GM12878 (cell line): ENCODE measurements around the gene CCS. TPM values are rescaled to one million over a fixed set of nuclear protein-coding genes. Genes with fewer than 3 reads are reported as not detected.

Experiments used
- ATAC-seq: fragments of 200-7000 bp; cut with Tn5 transposase; 3 replicates; pipeline ENCODE4 v1.9.1; 2020; ENCODE audit warnings: mild to moderate bottlenecking, moderate library complexity
- BruUV-seq: library from RNA; stranded (reverse); fragments of 400-500 nt; replicated peaks from 2 replicates; lab custom pipeline; 2021; lab: Mats Ljungman, UMichigan
- CTCF ChIA-PET: fragments of 300-600 bp; sonication (Branson Sonifier 250); formaldehyde crosslinking; extraction: SDS; loops from one replicate; lab custom pipeline; 2021; ENCODE audit warnings: inconsistent platforms; lab: Yijun Ruan, JAX
- POLR2A ChIA-PET: fragments of 350-600 bp; formaldehyde crosslinking; extraction: SDS; loops from one replicate; lab custom pipeline; 2021; ENCODE audit warnings: inconsistent platforms; lab: Charles Lee
- RAD21 ChIA-PET: fragments of 300-600 bp; sonication (Branson Sonifier 250); formaldehyde crosslinking; loops from one replicate; lab custom pipeline; 2023; ENCODE audit warnings: antibody characterized with exemption; ENCODE audit not compliant: unreplicated experiment; lab: Charles Lee
- SMC1A ChIA-PET: fragments of 300-600 bp; sonication (Branson Sonifier 250); formaldehyde crosslinking; loops from one replicate; lab custom pipeline; 2023; ENCODE audit not compliant: unreplicated experiment, uncharacterized antibody; lab: Charles Lee
- DNase-seq: peaks from one replicate; pipeline ENCODE4 v3.0.0-alpha.2; 2011; ENCODE audit warnings: low read depth, low spot score
- FAIRE-seq: peaks from 3 replicates; lab custom pipeline; 2011; peaks lifted over from hg19 to GRCh38; lab: Jason Lieb, UNC
- H2AFZ ChIP-seq: 2 replicates; pipeline ENCODE4 v1.6.0; 2011; ENCODE audit warnings: low read depth, low read length, control low read depth; ENCODE audit not compliant: control insufficient read depth
- H3K27ac ChIP-seq: 2 replicates; pipeline ENCODE4 v1.5.1; 2011; ENCODE audit warnings: control low read depth; ENCODE audit not compliant: control insufficient read depth, insufficient read depth
- H3K27me3 ChIP-seq, 2 experiments: replicated peaks in 1 of 2; 2 replicates each; pipeline versions ENCODE4 v1.6.0 to v1.6.1; 2011; ENCODE audit warnings: low read length in 1 of 2; ENCODE audit not compliant: control insufficient read depth in 2 of 2, insufficient read depth in 2 of 2
- H3K36me3 ChIP-seq, 2 experiments: 2 replicates each; pipeline ENCODE4 v1.5.1; 2011; ENCODE audit warnings: low read length in 1 of 2; ENCODE audit not compliant: control insufficient read depth in 2 of 2, insufficient read depth in 2 of 2
- H3K4me1 ChIP-seq: 2 replicates; pipeline ENCODE4 v1.6.1; 2011; ENCODE audit warnings: mild to moderate bottlenecking, low read length, moderate library complexity, mixed read lengths; ENCODE audit not compliant: control insufficient read depth, insufficient read depth
- H3K4me2 ChIP-seq: 2 replicates; pipeline ENCODE4 v1.6.0; 2011; ENCODE audit warnings: control low read depth; ENCODE audit not compliant: control insufficient read depth, insufficient read depth
- H3K4me3 ChIP-seq: fragments of 200-600 bp; sonication (generic); 2 replicates; pipeline ENCODE4 v1.5.1; 2016
- H3K79me2 ChIP-seq: 2 replicates; pipeline ENCODE4 v1.6.0; 2011; ENCODE audit warnings: low read length; ENCODE audit not compliant: control insufficient read depth, insufficient read depth
- H3K9ac ChIP-seq: 2 replicates; pipeline ENCODE4 v1.8.0; 2011; ENCODE audit warnings: low read length, control low read depth, mixed read lengths; ENCODE audit not compliant: control insufficient read depth, insufficient read depth
- H3K9me3 ChIP-seq: replicated peaks from 3 replicates; pipeline ENCODE4 v1.5.1; 2011; ENCODE audit warnings: mild to moderate bottlenecking, low read length; ENCODE audit not compliant: control insufficient read depth, insufficient read depth
- H4K20me1 ChIP-seq: 2 replicates; pipeline ENCODE4 v1.6.0; 2011; ENCODE audit not compliant: control insufficient read depth, insufficient read depth
- POLR2AphosphoS5 ChIP-seq: IDR thresholded peaks from 2 replicates; pipeline ENCODE4 v1.6.1; 2011; ENCODE audit warnings: mild to moderate bottlenecking, low read length, inconsistent platforms
- RBBP5 ChIP-seq: fragments of 200-600 bp; sonication (generic); conservative IDR thresholded peaks from 2 replicates; pipeline ENCODE4 v1.6.1; 2016
- SMC3 ChIP-seq: IDR thresholded peaks from 2 replicates; pipeline ENCODE4 v1.6.1; 2011; ENCODE audit warnings: low read length, improper control_type of control experiment, borderline replicate concordance
- WRNIP1 ChIP-seq: IDR thresholded peaks from 2 replicates; pipeline ENCODE4 v1.6.1; 2011; ENCODE audit warnings: low read depth, low read length, improper control_type of control experiment, borderline replicate concordance
- YBX1 ChIP-seq: fragments of 450-650 bp; IDR thresholded peaks from 2 replicates; pipeline ENCODE4 v1.6.1; 2016; ENCODE audit warnings: antibody characterized with exemption
- WGBS: methylation state at CpG from one replicate; pipeline ENCODE4 v1.1.6; 2016; ENCODE audit warnings: low lambda C conversion rate; ENCODE audit not compliant: insufficient replicate concordance, insufficient coverage; ENCODE audit errors: missing lambda C conversion rate; 5-methylcytosine and 5-hydroxymethylcytosine counted together
- in situ Hi-C: fragments of 300-500 bp; cut with MboI; formaldehyde crosslinking; loops from 9 replicates; pipeline ENCODE4 v1.14.3; 2018; ENCODE audit warnings: mixed read lengths
- intact Hi-C: fragments of 100-400 bp; cut with micrococcal nuclease; formaldehyde crosslinking; loops from one replicate; pipeline ENCODE4 v1.14.2; 2022; ENCODE audit not compliant: unreplicated experiment
- polyA plus RNA-seq, 11 experiments: library from polyadenylated mRNA; depleted of rRNA in 4 of 11; unstranded in 6 of 11; stranded (reverse) in 5 of 11; fragments of >200 nt; fragmentation: Nextera tagmentation in 4 of 11; fragmentation: Illumina TruSeq in 1 of 11; extraction: Ambion mirVana in 4 of 11; extraction: Trizol in 1 of 11; gene quantifications; 1 replicate in 1 of 11; 2 replicates in 10 of 11; pipeline versions ENCODE4 v1.2.1 to v1.2.3, GENCODE V29; 2011 to 2016; ENCODE audit warnings: inconsistent platforms in 2 of 11, missing spikeins in 2 of 11, low read depth in 1 of 11
- total RNA-seq, 4 experiments: library from RNA; depleted of rRNA in 3 of 4; stranded (reverse); fragments of >200 nt in 3 of 4; fragmentation: Illumina TruSeq in 1 of 4; extraction: Trizol in 1 of 4; gene quantifications; 2 replicates each; pipeline versions ENCODE4 v1.2.1 to v1.2.3, GENCODE V29; 2013 to 2021
- TF ChIP-seq, protein P1 (sequence below): IDR thresholded peaks from 2 replicates; pipeline ENCODE4 v1.6.1; 2011; ENCODE audit warnings: borderline replicate concordance, low read depth, mild to moderate bottlenecking, moderate library complexity, mixed read lengths, low read length; ENCODE audit not compliant: insufficient read depth; ENCODE audit errors: extremely low read length

CCS gene
- total and polyA plus RNA-seq, 10 of the 15 experiments (the other 5 are each of a cell fraction or from before 2014, with no cell fraction given), result 1.5 to 44.2 (median 30.6) TPM

DNA sequence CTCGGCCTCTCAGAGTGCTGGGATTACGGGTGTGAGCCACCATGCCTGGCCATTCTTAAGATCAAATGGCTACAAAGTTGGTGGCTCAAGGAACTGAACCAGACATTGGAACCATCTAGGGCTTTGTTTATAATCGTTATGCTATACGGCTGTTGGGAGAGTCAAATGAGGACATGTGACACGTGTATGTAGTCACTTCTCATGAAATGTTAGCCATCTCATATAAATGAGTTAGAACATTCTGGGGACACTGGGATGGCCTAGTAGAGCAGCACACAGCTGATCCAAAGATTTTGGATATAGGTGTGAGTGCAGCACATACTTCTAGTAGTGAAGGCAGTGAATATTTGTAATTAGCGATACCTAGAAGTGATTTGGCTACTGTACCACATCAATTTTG lies 38.9 kb downstream of the CCS start:
- in situ Hi-C loops, result no loop called here
- ChIA-PET POLR2A (interaction anchor here (0.6 to 1.4 kb wide), 2 partner anchors 12 to 46 kb away, joined by 3 read pairs; partner anchors contain the start of gene RBM4B), CTCF (interaction anchor here (2.5 kb wide), 1 partner anchor 11 kb away, joined by 5 read pairs; no protein-coding TSS in a partner anchor), RAD21 (interaction anchor here (0.7 to 1.8 kb wide), 2 partner anchors 9 to 46 kb away, joined by 3 to 5 read pairs; partner anchors contain the start of gene RBM4B)
- H3K4me3 ChIP-seq, result no peak overlapping the region
- no peak overlapping the region for H3K9ac ChIP-seq
- H3K9me3 ChIP-seq, result no peaks in the 10 kb centered on the region; the same call in 2 of the 3 replicates
- H3K36me3 ChIP-seq, result peaks cover 18 to 35% of the 10 kb centered on the region in 2 experiments
- H4K20me1 ChIP-seq, result no peaks in the 10 kb centered on the region
- H3K4me2 ChIP-seq, result no peak overlapping the region
- H2AFZ ChIP-seq, result no peak overlapping the region
- no peaks in the 10 kb centered on the region for H3K4me1 ChIP-seq
- ATAC-seq, result no peak
- H3K27me3 ChIP-seq, result no peaks in the 10 kb centered on the region
- 80% methylated on average over 6 of the region's 6 CpGs for WGBS
- TF ChIP-seq, protein P1, sequence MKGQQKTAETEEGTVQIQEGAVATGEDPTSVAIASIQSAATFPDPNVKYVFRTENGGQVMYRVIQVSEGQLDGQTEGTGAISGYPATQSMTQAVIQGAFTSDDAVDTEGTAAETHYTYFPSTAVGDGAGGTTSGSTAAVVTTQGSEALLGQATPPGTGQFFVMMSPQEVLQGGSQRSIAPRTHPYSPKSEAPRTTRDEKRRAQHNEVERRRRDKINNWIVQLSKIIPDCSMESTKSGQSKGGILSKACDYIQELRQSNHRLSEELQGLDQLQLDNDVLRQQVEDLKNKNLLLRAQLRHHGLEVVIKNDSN, result no peak
- TF ChIP-seq RBBP5 (no peak), WRNIP1 (no peak), SMC3 (no peak), POLR2AphosphoS5 (no peak), YBX1 (no peak)
- TF ChIP-seq, all 136 proteins: peak for 0
- BruUV-seq, result no TSS peak
- no peak overlapping the region for H3K27ac ChIP-seq
- peaks cover 72% of the 10 kb centered on the region for H3K79me2 ChIP-seq
- SMC1A ChIA-PET, result interaction anchor here (1.5 to 2.3 kb wide), 3 partner anchors 10 to 45 kb away, joined by 3 to 5 read pairs (median 3); no protein-coding TSS in a partner anchor
- intact Hi-C loops, result no loop called here
- no peak for DNase-seq
- no peak for FAIRE-seq
